Eye (tissue), 1 donor: ENCODE data around the gene HOXC5.
"Not testable (repeated sequence)": the region's sequence is repeated elsewhere in the genome, so short reads cannot be mapped to it uniquely, and the experiment has no call there.

Source experiments
- DNase-seq: peaks from one replicate; pipeline ENCODE4 v3.0.0-alpha.2; 2015

Gene HOXC5

GRCh38 chr12:54035568-54036264 is 2.9 kb downstream of the HOXC5 start:
- DNase-seq = no peak

DNA sequence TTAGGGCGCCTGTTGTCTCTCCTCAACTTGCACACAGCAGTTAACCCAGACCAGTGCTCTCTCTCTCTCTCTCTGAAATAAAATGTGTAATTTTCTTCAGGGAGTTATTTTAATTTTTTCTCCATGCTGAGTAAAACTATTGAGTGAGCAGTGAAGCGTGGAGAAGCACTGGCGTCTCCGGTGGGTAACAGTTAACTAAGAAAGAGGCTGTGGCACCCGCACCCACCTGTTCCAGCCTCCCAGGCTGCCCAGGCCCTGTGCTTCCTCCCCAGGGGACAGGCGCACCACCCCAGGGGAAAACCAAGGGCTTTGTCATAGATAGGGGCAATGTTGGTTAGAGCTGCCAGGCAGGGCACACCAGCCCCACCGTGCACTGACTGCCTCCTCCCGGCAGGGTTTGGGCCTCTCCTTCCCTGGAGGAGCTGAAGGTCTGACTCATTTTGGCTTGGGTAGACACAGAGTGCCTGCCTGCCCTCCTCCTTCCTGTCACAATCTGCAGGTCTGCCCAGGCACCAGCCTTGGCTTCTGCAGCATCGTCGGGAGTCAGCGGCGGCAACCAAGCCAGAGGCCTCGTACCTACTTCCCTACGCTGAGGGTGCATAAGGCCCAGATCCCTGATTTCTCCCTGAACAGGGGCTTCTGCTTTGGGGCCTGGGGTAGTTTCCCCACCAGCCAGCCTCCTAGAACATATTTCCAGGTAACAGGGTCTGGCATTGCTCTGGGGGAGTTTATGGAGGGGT is 3.9 kb downstream of the HOXC5 start:
- DNase-seq = no peak

GRCh38 chr12:54037360-54038283 is 4.8 kb downstream of the HOXC5 start:
- DNase-seq = no peak

GRCh38 chr12:54038284-54038870 is 5.5 kb downstream of the HOXC5 start:
- DNase-seq = no peak

- no peak for DNase-seq
Observed at GRCh38 chr12:54038871-54039414, 6.1 kb downstream of the HOXC5 start.

- DNase-seq = no peak
Observed at GRCh38 chr12:54039417-54040147, 6.7 kb downstream of the HOXC5 start.

DNA sequence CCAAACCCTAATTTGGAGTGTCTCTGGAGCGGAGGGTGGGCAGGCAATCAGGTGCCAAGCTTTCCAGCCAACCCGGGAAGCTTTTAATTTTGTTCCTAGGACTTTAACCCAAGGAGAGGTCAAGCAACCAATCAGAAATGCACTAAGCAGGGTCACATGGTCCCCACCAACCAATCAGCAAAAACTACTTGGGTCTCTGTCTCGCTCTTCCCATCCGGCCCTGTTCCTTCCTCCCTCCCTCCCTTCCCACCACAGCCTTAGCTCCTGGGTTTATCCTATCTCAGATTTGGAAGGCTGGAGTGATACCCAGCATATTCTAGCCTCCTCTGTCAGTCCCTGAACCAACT is 7.3 kb downstream of the HOXC5 start:
- DNase-seq = no peak

DNA sequence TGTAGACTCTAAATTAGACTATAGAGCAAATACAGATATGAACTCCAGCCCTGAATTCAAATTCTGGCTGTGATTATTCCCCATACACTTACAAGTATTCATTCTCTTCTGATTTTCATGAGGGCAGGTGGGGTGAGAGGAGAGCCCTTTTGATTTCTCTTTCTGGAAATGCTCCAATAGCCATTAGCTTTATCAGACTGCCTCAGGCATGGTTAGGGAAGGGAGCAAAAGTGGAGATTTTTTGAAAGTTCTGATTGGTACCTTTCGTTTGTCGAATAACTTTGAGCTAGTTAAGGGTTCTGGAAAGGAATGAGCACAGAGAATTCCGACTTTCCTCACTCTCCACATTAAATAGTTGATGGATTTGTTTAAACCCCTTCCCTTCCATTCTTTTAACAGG is 7.8 kb downstream of the HOXC5 start:
- no peak for DNase-seq

- no peak for DNase-seq
Observed at GRCh38 chr12:54041097-54041690, 8.3 kb downstream of the HOXC5 start.

DNA sequence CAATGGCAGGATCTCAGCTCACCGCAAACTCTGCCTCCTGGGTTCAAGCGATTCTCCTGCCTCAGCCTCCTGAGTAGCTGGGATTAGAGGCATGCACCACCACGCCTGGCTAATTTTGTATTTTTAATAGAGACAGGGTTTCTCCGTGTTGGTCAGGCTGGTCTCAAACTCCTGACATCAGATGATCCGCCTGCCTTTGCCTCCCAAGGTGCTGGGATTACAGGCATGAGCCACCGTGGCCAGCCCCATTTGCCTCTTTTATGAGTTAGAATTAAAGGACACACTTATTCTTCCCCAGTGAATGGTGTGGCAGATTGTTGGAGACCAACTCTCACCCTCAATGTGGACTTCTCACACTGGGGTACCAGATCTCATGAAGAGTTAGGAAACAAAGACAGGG is 9.2 kb downstream of the HOXC5 start:
- not testable (repeated sequence) for DNase-seq

- DNase-seq = no peak
Observed at GRCh38 chr12:54042970-54043853, 10.4 kb downstream of the HOXC5 start.

- DNase-seq = no peak
Observed at GRCh38 chr12:54044425-54045103, 11.7 kb downstream of the HOXC5 start.

GRCh38 chr12:54045401-54045800 is 12.6 kb downstream of the HOXC5 start:
- peak; percentile 7 for DNase-seq

- peak; percentile 14 for DNase-seq
Observed at GRCh38 chr12:54045868-54046521, 13.1 kb downstream of the HOXC5 start.

DNA sequence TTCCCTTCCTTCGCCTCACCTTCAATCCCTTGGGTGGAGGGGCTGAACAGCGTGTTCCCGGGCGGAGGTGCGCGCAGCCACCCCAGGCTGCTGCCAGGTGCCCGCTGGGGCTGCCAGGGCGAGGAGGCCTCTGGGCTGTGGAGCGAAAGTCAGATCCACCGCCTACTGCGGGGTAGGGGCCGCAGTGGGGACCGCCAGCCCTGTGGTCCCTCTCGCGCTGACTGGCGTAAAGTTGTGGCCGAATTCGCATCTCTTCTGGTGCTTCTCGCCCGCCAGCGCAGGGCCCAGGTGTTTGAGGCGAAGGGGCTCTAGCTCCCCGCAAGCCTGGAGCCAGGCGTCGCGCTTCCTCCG is 13.9 kb downstream of the HOXC5 start:
- peak; percentile 28 for DNase-seq

GRCh38 chr12:54047160-54047963 is 14.5 kb downstream of the HOXC5 start:
- no peak for DNase-seq

GRCh38 chr12:54047964-54048303 is 15.1 kb downstream of the HOXC5 start:
- DNase-seq = peak; percentile 44

DNA sequence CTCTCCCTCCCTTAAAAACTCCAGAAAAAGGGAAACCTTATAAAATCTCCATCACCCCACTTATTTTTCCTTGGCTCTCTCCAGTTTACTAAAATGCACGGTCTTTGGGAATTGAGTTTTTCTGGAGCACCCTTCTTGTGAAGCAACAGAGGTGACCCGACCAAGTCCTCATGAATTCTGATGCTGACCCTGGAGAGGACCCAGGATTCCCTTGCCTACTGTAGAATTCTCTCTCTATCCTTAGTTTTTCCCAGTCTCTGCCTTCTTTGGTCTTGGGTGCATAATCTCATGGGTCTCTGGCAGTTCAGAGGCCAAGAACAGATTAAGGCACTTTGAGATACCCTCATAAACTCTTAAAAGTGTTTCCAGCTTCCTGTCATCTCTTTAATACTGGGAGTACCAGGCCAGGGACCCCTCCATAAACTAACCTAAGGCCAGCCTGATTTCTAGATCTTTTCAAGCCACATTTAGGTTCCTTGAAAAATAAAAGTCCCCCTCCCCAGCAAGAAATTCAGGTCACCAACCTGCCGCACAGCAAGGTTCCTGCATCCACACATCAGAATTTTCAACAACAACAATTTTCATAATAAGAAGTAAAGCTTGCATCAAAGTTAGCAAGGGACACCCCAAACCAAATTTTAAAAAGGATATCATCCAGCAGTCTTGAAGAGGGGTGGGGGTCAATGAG is 15.7 kb downstream of the HOXC5 start:
- peak; percentile 43 for DNase-seq
